Esophagus muscularis mucosa (tissue), 4 donors: ENCODE results near the gene LRRC10B.

Source experiments
- CTCF ChIP-seq, 3 experiments: fragments of 200-600 bp in 2 of 3; fragments of 450-650 bp in 1 of 3; sonication (generic) in 2 of 3; IDR thresholded peaks; one replicate each; pipeline ENCODE4 v1.5.1; 2017 to 2019; ENCODE audit warnings: antibody characterized with exemption in 3 of 3, mild to moderate bottlenecking in 2 of 3, moderate library complexity in 1 of 3
- EP300 ChIP-seq: sonication (generic); formaldehyde crosslinking; IDR thresholded peaks from one replicate; pipeline ENCODE4 v1.6.1; 2017; ENCODE audit warnings: antibody characterized with exemption
- POLR2A ChIP-seq: fragments of 450-650 bp; IDR thresholded peaks from one replicate; pipeline ENCODE4 v1.6.1; 2017; ENCODE audit warnings: antibody characterized with exemption, moderate library complexity, mild to moderate bottlenecking, low read depth
- POLR2AphosphoS5 ChIP-seq, 2 donors: sonication (generic); formaldehyde crosslinking; IDR thresholded peaks; one replicate each; pipeline ENCODE4 v1.6.1; 2017; ENCODE audit warnings: antibody characterized with exemption in 2 of 2

- no peak for TF ChIP-seq CTCF (IDR thresholded peaks at IDR 0.05)
- TF ChIP-seq POLR2A: no peak
- TF ChIP-seq EP300: no peak
- TF ChIP-seq POLR2AphosphoS5 (IDR thresholded peaks at IDR 0.05): no peak
Observed at GRCh38 chr11:61511383-61511782, 2.8 kb downstream of the LRRC10B start.
